SK-N-SH (cell line): ENCODE data around the gene SLAMF8. TPM values are rescaled to one million over a fixed set of nuclear protein-coding genes. Genes with fewer than 3 reads are reported as not detected.

Source experiments
- CTCF ChIA-PET: fragments of 300-600, 350-600 bp; formaldehyde crosslinking; extraction: SDS; loops from one replicate; lab custom pipeline; 2021; lab: Yijun Ruan, JAX
- POLR2A ChIA-PET: fragments of 350-600 bp; sonication (Branson Sonifier 250); formaldehyde crosslinking; extraction: SDS; loops from one replicate; lab custom pipeline; 2020; ENCODE audit warnings: antibody characterized with exemption, inconsistent platforms; lab: Yijun Ruan, JAX
- DNase-seq: peaks from one replicate; pipeline ENCODE4 v3.0.0; 2012
- H2AFZ ChIP-seq: fragments of 200-600 bp; sonication (generic); 2 replicates; pipeline ENCODE4 v1.8.1; 2016; ENCODE audit warnings: antibody characterized with exemption, mild to moderate bottlenecking, low read depth
- H3F3A ChIP-seq: fragments of 200-600 bp; sonication (generic); replicated peaks from 2 replicates; pipeline ENCODE3; 2016; ENCODE audit warnings: antibody characterized with exemption, mild to moderate bottlenecking; ENCODE audit not compliant: insufficient read depth
- H3K27ac ChIP-seq, 2 experiments: fragments of 200-500 bp in 1 of 2; fragments of 200-600 bp in 1 of 2; sonication (Bioruptor generic) in 1 of 2; sonication (generic), shearing (Covaris generic) in 1 of 2; 2 replicates each; pipeline versions ENCODE4 v1.5.1 to v1.6.1; 2014 to 2016; ENCODE audit warnings: low read depth in 2 of 2, inconsistent platforms in 1 of 2, low read length in 1 of 2, mild to moderate bottlenecking in 1 of 2, mixed read lengths in 1 of 2
- H3K27me3 ChIP-seq: fragments of 200-600 bp; sonication (generic), shearing (Covaris generic); 2 replicates; pipeline ENCODE4 v1.6.1; 2016; ENCODE audit warnings: mixed run types; ENCODE audit not compliant: insufficient read depth
- H3K36me3 ChIP-seq, 2 experiments: fragments of 200-500 bp in 1 of 2; fragments of 200-600 bp in 1 of 2; sonication (Bioruptor generic) in 1 of 2; sonication (generic) in 1 of 2; replicated peaks in 1 of 2; 2 replicates each; pipeline versions ENCODE3 to v1.5.1; 2014 to 2016; ENCODE audit warnings: low read length in 1 of 2, mild to moderate bottlenecking in 1 of 2; ENCODE audit not compliant: insufficient read depth in 2 of 2, control insufficient read depth in 1 of 2
- H3K4me1 ChIP-seq, 2 experiments: fragments of 200-500 bp in 1 of 2; fragments of 200-600 bp in 1 of 2; sonication (Bioruptor generic) in 1 of 2; sonication (generic), shearing (Covaris generic) in 1 of 2; 2 replicates each; pipeline versions ENCODE4 v1.5.1 to v1.6.1; 2014 to 2016; ENCODE audit warnings: low read depth in 1 of 2, low read length in 1 of 2, mixed run types in 1 of 2; ENCODE audit not compliant: insufficient read depth in 2 of 2, control insufficient read depth in 1 of 2
- H3K4me2 ChIP-seq: fragments of 200-600 bp; sonication (generic), shearing (Covaris generic); 2 replicates; pipeline ENCODE4 v1.6.1; 2017; ENCODE audit warnings: mixed run types
- H3K4me3 ChIP-seq, 2 experiments: fragments of 200-500 bp in 1 of 2; fragments of 200-600 bp in 1 of 2; sonication (Bioruptor generic) in 1 of 2; sonication (generic), shearing (Covaris generic) in 1 of 2; 2 replicates each; pipeline versions ENCODE4 v1.5.1 to v1.8.1; 2014 to 2016; ENCODE audit warnings: low read depth in 2 of 2, inconsistent platforms in 1 of 2, low read length in 1 of 2, mild to moderate bottlenecking in 1 of 2, mixed read lengths in 1 of 2, moderate library complexity in 1 of 2
- H3K79me2 ChIP-seq: fragments of 200-600 bp; sonication (generic); 2 replicates; pipeline ENCODE4 v1.8.1; 2017; ENCODE audit warnings: mild to moderate bottlenecking; ENCODE audit not compliant: insufficient read depth
- H3K9ac ChIP-seq: fragments of 200-600 bp; sonication (generic); 2 replicates; pipeline ENCODE4 v1.6.1; 2017; ENCODE audit warnings: mixed run types
- H3K9me2 ChIP-seq: fragments of 200-600 bp; sonication (generic); 2 replicates; pipeline ENCODE4 v1.6.1; 2017; ENCODE audit warnings: mixed run types
- H3K9me3 ChIP-seq: fragments of 200-600 bp; sonication (generic); 2 replicates; pipeline ENCODE4 v1.6.1; 2017; ENCODE audit warnings: mixed run types, mild to moderate bottlenecking, moderate library complexity
- H4K20me1 ChIP-seq: fragments of 200-600 bp; sonication (generic); 2 replicates; pipeline ENCODE4 v1.6.1; 2017; ENCODE audit warnings: mild to moderate bottlenecking, mixed run types; ENCODE audit not compliant: insufficient read depth
- EP300 ChIP-seq, 2 experiments: IDR thresholded peaks; 2 replicates each; pipeline versions ENCODE4 v1.4.0 to v1.6.1; 2012; ENCODE audit warnings: borderline replicate concordance in 1 of 2, low read depth in 1 of 2, low read length in 1 of 2
- EZH2phosphoT487 ChIP-seq: fragments of 200-600 bp; sonication (generic); IDR thresholded peaks from 2 replicates; pipeline ENCODE4 v1.6.1; 2017; ENCODE audit warnings: low read depth, mixed run types, mild to moderate bottlenecking, antibody characterized with exemption, moderate library complexity, borderline replicate concordance
- FOXJ3 ChIP-seq: sonication (generic); formaldehyde crosslinking; IDR thresholded peaks from 2 replicates; pipeline ENCODE4 v1.5.1; 2020; ENCODE audit warnings: mild to moderate bottlenecking, missing genetic modification reagents
- GABPA ChIP-seq: IDR thresholded peaks from 2 replicates; pipeline ENCODE4 v1.4.0; 2012; ENCODE audit warnings: low read depth, mild to moderate bottlenecking
- IRF3 ChIP-seq: fragments of 150-350 bp; IDR thresholded peaks from 2 replicates; pipeline ENCODE4 v1.6.1; 2016; ENCODE audit warnings: mild to moderate bottlenecking, low read depth, low read length
- JUND ChIP-seq: IDR thresholded peaks from 2 replicates; pipeline ENCODE4 v1.4.0; 2012
- MAX ChIP-seq: IDR thresholded peaks from 2 replicates; pipeline ENCODE4 v1.4.0; 2012; ENCODE audit warnings: low read depth
- MEF2A ChIP-seq: IDR thresholded peaks from 2 replicates; pipeline ENCODE4 v1.4.0; 2012; ENCODE audit warnings: low read depth, borderline replicate concordance
- NFIC ChIP-seq: IDR thresholded peaks from 2 replicates; pipeline ENCODE4 v1.4.0; 2012; ENCODE audit warnings: borderline replicate concordance
- NRF1 ChIP-seq: IDR thresholded peaks from 2 replicates; pipeline ENCODE4 v1.6.1; 2012; ENCODE audit warnings: low read depth, mild to moderate bottlenecking, low read length
- PBX3 ChIP-seq: IDR thresholded peaks from 2 replicates; pipeline ENCODE4; 2012
- POLR2AphosphoS5 ChIP-seq: IDR thresholded peaks from 2 replicates; pipeline ENCODE4 v1.6.1; 2012; ENCODE audit warnings: low read depth, low read length
- RCOR1 ChIP-seq: fragments of 150-350 bp; IDR thresholded peaks from 2 replicates; pipeline ENCODE4 v1.6.1; 2017; ENCODE audit warnings: antibody characterized with exemption, low read length
- RFX5 ChIP-seq: IDR thresholded peaks from 2 replicates; pipeline ENCODE4 v1.6.1; 2012; ENCODE audit warnings: mild to moderate bottlenecking, improper control_type of control experiment, low read length
- RXRA ChIP-seq: IDR thresholded peaks from 2 replicates; pipeline ENCODE4 v1.4.0; 2012; ENCODE audit warnings: low read depth, mild to moderate bottlenecking, borderline replicate concordance
- TAF1 ChIP-seq: IDR thresholded peaks from 2 replicates; pipeline ENCODE4 v1.6.1; 2012; ENCODE audit warnings: low read depth, mild to moderate bottlenecking, low read length, moderate library complexity, borderline replicate concordance
- TEAD4 ChIP-seq: IDR thresholded peaks from 2 replicates; pipeline ENCODE4 v1.4.0; 2012; ENCODE audit warnings: mild to moderate bottlenecking, borderline replicate concordance; ENCODE audit not compliant: insufficient read depth
- USF1 ChIP-seq: IDR thresholded peaks from 2 replicates; pipeline ENCODE4 v1.4.0; 2012; ENCODE audit warnings: low read depth, borderline replicate concordance
- WGBS: methylation state at CpG from one replicate; pipeline ENCODE4 v1.1.6; 2017; ENCODE audit warnings: low lambda C conversion rate; 5-methylcytosine and 5-hydroxymethylcytosine counted together
- polyA plus RNA-seq, 3 experiments: library from polyadenylated mRNA; depleted of rRNA; stranded (reverse); fragments of >200 nt; gene quantifications; 2 replicates each; pipeline ENCODE4 v1.2.3, GENCODE V29; 2012

SLAMF8 gene
- polyA plus RNA-seq, 1 of the 3 experiments (the other 2 are of a cell fraction) = not detected

GRCh38 chr1:159849626-159850366 is 23.1 kb downstream of the SLAMF8 start:
- no peak overlapping the region for H3K4me3 ChIP-seq
- peak overlapping the region in 1 of 2 experiments; percentile 78; a peak in 2 of 4 replicates for H3K27ac ChIP-seq
- 86% methylated on average over 2 of the region's 2 CpGs for WGBS
- CTCF ChIA-PET = interaction anchor here (0.7 to 1.9 kb wide), 6 partner anchors 19 to 196 kb away, joined by 3 to 7 read pairs (median 4); no protein-coding TSS in a partner anchor
- H3K4me1 ChIP-seq = peaks cover 3 to 14% of the 10 kb centered on the region in 2 experiments; a peak in 3 of 4 replicates
- TF ChIP-seq RCOR1 = no peak
- TF ChIP-seq TEAD4 = no peak
- no peak for TF ChIP-seq PBX3
- TF ChIP-seq USF1 = no peak
- no peak for TF ChIP-seq NFIC
- TF ChIP-seq RFX5 = no peak
- no peak for TF ChIP-seq TAF1
- no peak for TF ChIP-seq POLR2AphosphoS5
- H3K27me3 ChIP-seq = no peaks in the 10 kb centered on the region
- no peak for DNase-seq
- H3F3A ChIP-seq = peaks cover 21% of the 10 kb centered on the region
- H3K79me2 ChIP-seq = no peaks in the 10 kb centered on the region
- no peak overlapping the region; the same call in 1 of the 2 replicates for H3K9ac ChIP-seq
- no peaks in the 10 kb centered on the region for H3K9me2 ChIP-seq
- no peaks in the 10 kb centered on the region for H3K9me3 ChIP-seq
- no peaks in the 10 kb centered on the region for H3K36me3 ChIP-seq
- no peak overlapping the region for H3K4me2 ChIP-seq
- H2AFZ ChIP-seq = no peak overlapping the region
- no peaks in the 10 kb centered on the region for H4K20me1 ChIP-seq
- POLR2A ChIA-PET = no interaction called here

- no peak for DNase-seq
- Histone ChIP-seq H3K4me3 (no peak overlapping the region), H3K9ac (no peak overlapping the region), H3K36me3 (no peaks in the 10 kb centered on the region), H2AFZ (no peak overlapping the region), H3K27me3 (no peaks in the 10 kb centered on the region), H3K4me2 (no peak overlapping the region), H3K9me3 (no peaks in the 10 kb centered on the region), H4K20me1 (no peaks in the 10 kb centered on the region), H3K79me2 (no peaks in the 10 kb centered on the region), H3F3A (peaks cover 21% of the 10 kb centered on the region), H3K9me2 (no peaks in the 10 kb centered on the region), H3K27ac (no peak overlapping the region), H3K4me1 (peaks cover 6 to 14% of the 10 kb centered on the region in 2 experiments; a peak in 3 of 4 replicates)
- 95% methylated on average over 1 of the region's 1 CpG for WGBS
- ChIA-PET POLR2A (no interaction called here), CTCF (interaction anchor here (1.4 to 1.9 kb wide), 3 partner anchors 12 to 29 kb away, joined by 4 to 7 read pairs (median 5); no protein-coding TSS in a partner anchor)
- no peak for TF ChIP-seq IRF3
- no peak for TF ChIP-seq NFIC
- TF ChIP-seq EP300 (IDR thresholded peaks at IDR 0.05; ENCODE audit: borderline replicate concordance in 1 of 2, low read depth in 1 of 2, low read length in 1 of 2) = no peak
- TF ChIP-seq GABPA = no peak
- no peak for TF ChIP-seq FOXJ3 (CRISPR knock-in tag)
- no peak for TF ChIP-seq JUND
- no peak for TF ChIP-seq NRF1
- TF ChIP-seq USF1 = no peak
- TF ChIP-seq MEF2A = no peak
- no peak for TF ChIP-seq EZH2phosphoT487
- TF ChIP-seq RXRA = no peak
- no peak for TF ChIP-seq MAX
These were observed 24.7 kb downstream of the SLAMF8 start for GRCh38 chr1:159851407-159851806.
